HEK293 (cell line): ENCODE measurements around the gene NIPAL1.

Source experiments
- GLIS2 ChIP-seq: fragments of 450-650 bp; formaldehyde crosslinking; IDR thresholded peaks from 2 replicates; pipeline ENCODE4 v1.5.1; 2016; ENCODE audit warnings: missing biosample characterization, missing genetic modification characterization
- HOXC10 ChIP-seq: sonication (generic); formaldehyde crosslinking; IDR thresholded peaks from 2 replicates; pipeline ENCODE4 v1.8.1; 2023; ENCODE audit warnings: mild to moderate bottlenecking, missing genetic modification reagents
- KLF16 ChIP-seq: fragments of 450-650 bp; formaldehyde crosslinking; IDR thresholded peaks from 2 replicates; pipeline ENCODE4 v1.5.1; 2017; ENCODE audit warnings: missing biosample characterization, missing genetic modification characterization
- MZF1 ChIP-seq: fragments of 450-650 bp; formaldehyde crosslinking; IDR thresholded peaks from 2 replicates; pipeline ENCODE4 v1.5.1; 2017; ENCODE audit warnings: missing biosample characterization, missing genetic modification characterization, borderline replicate concordance
- PBX3 ChIP-seq: sonication (generic); formaldehyde crosslinking; IDR thresholded peaks from 2 replicates; pipeline ENCODE4 v1.8.1; 2022; ENCODE audit warnings: mild to moderate bottlenecking, moderate library complexity, missing genetic modification reagents
- ZBTB26 ChIP-seq: fragments of 450-650 bp; formaldehyde crosslinking; optimal IDR thresholded peaks from 2 replicates; pipeline ENCODE3; 2016; ENCODE audit warnings: missing biosample characterization, mild to moderate bottlenecking, missing genetic modification characterization
- ZBTB6 ChIP-seq: fragments of 450-650 bp; formaldehyde crosslinking; IDR thresholded peaks from 2 replicates; pipeline ENCODE4 v1.5.1; 2017; ENCODE audit warnings: missing biosample characterization, missing genetic modification characterization
- ZFP37 ChIP-seq: fragments of 450-650 bp; formaldehyde crosslinking; IDR thresholded peaks from 2 replicates; pipeline ENCODE4 v1.5.1; 2016; ENCODE audit warnings: missing biosample characterization, missing genetic modification characterization
- ZIC2 ChIP-seq: fragments of 450-650 bp; formaldehyde crosslinking; IDR thresholded peaks from 2 replicates; pipeline ENCODE4 v1.5.1; 2016; ENCODE audit warnings: missing biosample characterization, missing genetic modification characterization
- ZNF138 ChIP-seq: fragments of 450-650 bp; formaldehyde crosslinking; IDR thresholded peaks from 2 replicates; pipeline ENCODE4 v1.5.1; 2016; ENCODE audit warnings: missing biosample characterization, missing genetic modification characterization, borderline replicate concordance
- ZNF155 ChIP-seq: fragments of 450-650 bp; formaldehyde crosslinking; IDR thresholded peaks from 2 replicates; pipeline ENCODE4 v1.5.1; 2016; ENCODE audit warnings: missing biosample characterization, missing genetic modification characterization
- ZNF223 ChIP-seq: fragments of 450-650 bp; formaldehyde crosslinking; IDR thresholded peaks from 2 replicates; pipeline ENCODE4 v1.5.1; 2016; ENCODE audit warnings: missing biosample characterization, missing genetic modification characterization
- ZNF239 ChIP-seq: fragments of 450-650 bp; formaldehyde crosslinking; IDR thresholded peaks from 2 replicates; pipeline ENCODE4 v1.5.1; 2016; ENCODE audit warnings: missing biosample characterization, missing genetic modification characterization
- ZNF280C ChIP-seq: fragments of 450-650 bp; formaldehyde crosslinking; IDR thresholded peaks from 2 replicates; pipeline ENCODE4 v1.5.1; 2016; ENCODE audit warnings: missing biosample characterization, missing genetic modification characterization
- ZNF398 ChIP-seq: fragments of 450-650 bp; formaldehyde crosslinking; IDR thresholded peaks from 2 replicates; pipeline ENCODE4 v1.5.1; 2017; ENCODE audit warnings: missing biosample characterization, missing genetic modification characterization
- ZNF473 ChIP-seq: fragments of 450-650 bp; formaldehyde crosslinking; IDR thresholded peaks from 2 replicates; pipeline ENCODE4 v1.5.1; 2017; ENCODE audit warnings: missing biosample characterization, missing genetic modification characterization
- ZNF501 ChIP-seq: fragments of 450-650 bp; formaldehyde crosslinking; IDR thresholded peaks from 2 replicates; pipeline ENCODE4 v1.5.1; 2016; ENCODE audit warnings: missing biosample characterization, missing genetic modification characterization
- ZNF518A ChIP-seq: fragments of 450-650 bp; formaldehyde crosslinking; conservative IDR thresholded peaks from 2 replicates; pipeline ENCODE4 v1.5.1; 2016; ENCODE audit warnings: low read depth, missing biosample characterization, missing genetic modification characterization
- ZNF626 ChIP-seq: fragments of 450-650 bp; sonication (Bioruptor Pico); formaldehyde crosslinking; IDR thresholded peaks from 2 replicates; pipeline ENCODE4 v1.5.1; 2018; ENCODE audit warnings: missing biosample characterization, missing genetic modification characterization, inconsistent platforms
- ZNF692 ChIP-seq: fragments of 450-650 bp; formaldehyde crosslinking; IDR thresholded peaks from 2 replicates; pipeline ENCODE4 v1.5.1; 2016; ENCODE audit warnings: missing biosample characterization, missing genetic modification characterization
- ZNF704 ChIP-seq: fragments of 450-650 bp; formaldehyde crosslinking; IDR thresholded peaks from 2 replicates; pipeline ENCODE4 v1.5.1; 2016; ENCODE audit warnings: missing biosample characterization, missing genetic modification characterization
- ZSCAN5A ChIP-seq: fragments of 450-650 bp; formaldehyde crosslinking; IDR thresholded peaks from 2 replicates; pipeline ENCODE4 v1.5.1; 2016; ENCODE audit warnings: missing biosample characterization, missing genetic modification characterization
- ZXDB ChIP-seq: fragments of 450-650 bp; formaldehyde crosslinking; IDR thresholded peaks from 2 replicates; pipeline ENCODE4 v1.5.1; 2016; ENCODE audit warnings: missing biosample characterization, missing genetic modification characterization

Gene NIPAL1

GRCh38 chr4:48017108-48017571, 568 bp downstream of the NIPAL1 start (continued):
- TF ChIP-seq ZSCAN5A (tag by site-specific recombination): no peak
- no peak for TF ChIP-seq ZNF223 (tag by site-specific recombination)
- TF ChIP-seq ZNF239: no peak
- TF ChIP-seq PBX3 (CRISPR knock-in tag): no peak; the same call in 1 of the 2 replicates
- TF ChIP-seq ZNF473: no peak
- TF ChIP-seq ZNF518A (tag by site-specific recombination): no peak
- TF ChIP-seq KLF16 (tag by site-specific recombination): no peak
- TF ChIP-seq ZNF692 (tag by site-specific recombination): no peak
- TF ChIP-seq ZNF704 (tag by site-specific recombination): no peak
- no peak for TF ChIP-seq ZNF626 (tag by site-specific recombination)
- no peak for TF ChIP-seq MZF1 (tag by site-specific recombination)
- TF ChIP-seq GLIS2 (tag by site-specific recombination): peak; percentile 87
- peak; percentile 62 for TF ChIP-seq ZIC2 (tag by site-specific recombination)
- no peak for TF ChIP-seq HOXC10
- no peak for TF ChIP-seq ZNF398 (tag by site-specific recombination)
- no peak for TF ChIP-seq ZXDB (tag by site-specific recombination)
- peak; percentile 41 for TF ChIP-seq ZBTB26 (tag by site-specific recombination)
- TF ChIP-seq ZBTB6 (tag by site-specific recombination): no peak
- no peak for TF ChIP-seq ZNF155 (tag by site-specific recombination)
- no peak for TF ChIP-seq ZNF280C (tag by site-specific recombination)
- no peak for TF ChIP-seq ZNF501
- TF ChIP-seq ZNF138 (tag by site-specific recombination): no peak
- TF ChIP-seq ZFP37 (tag by site-specific recombination): no peak
